Measurements from ENCODE around the gene LRFN2. TPM values are rescaled to one million over a fixed set of nuclear protein-coding genes. Genes with fewer than 3 reads are reported as not detected.

Gene LRFN2
- total and polyA plus RNA-seq, 2 of the 8 experiments (the other 6 are each of a cell fraction or from before 2014, with no cell fraction given) = 2.3 TPM

DNA sequence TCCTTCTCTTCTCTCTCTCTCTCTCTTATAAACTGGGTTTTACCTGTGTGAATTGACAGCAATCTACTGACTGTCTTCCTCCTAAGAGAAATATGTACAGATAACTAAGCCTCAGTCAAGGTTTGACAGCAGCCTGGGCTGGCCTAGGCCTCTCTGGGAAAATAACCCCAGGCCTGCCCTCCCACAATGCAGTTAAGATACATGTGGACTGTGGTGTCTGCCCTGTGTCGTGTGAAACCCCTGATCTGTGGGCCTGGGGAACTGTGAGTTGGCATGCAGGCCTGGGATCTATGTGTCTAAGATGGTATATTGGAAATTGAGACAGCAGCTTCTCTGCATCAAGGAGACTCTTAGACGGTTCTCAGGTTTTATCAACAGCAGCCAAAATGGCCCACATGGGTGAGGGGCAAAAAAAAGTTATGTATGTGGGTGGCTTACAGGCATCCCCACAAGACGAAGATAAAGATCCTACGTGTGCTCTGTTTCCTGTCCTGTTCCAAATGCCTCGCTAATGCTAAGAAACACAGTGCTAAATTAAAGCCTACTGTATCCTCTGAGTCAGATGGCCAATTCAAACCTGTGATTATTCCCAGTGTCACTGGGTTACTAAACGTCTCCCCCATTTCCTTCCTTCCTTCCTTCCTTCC is 19.0 kb downstream of the LRFN2 start (continued):
- TF ChIP-seq, protein P1, sequence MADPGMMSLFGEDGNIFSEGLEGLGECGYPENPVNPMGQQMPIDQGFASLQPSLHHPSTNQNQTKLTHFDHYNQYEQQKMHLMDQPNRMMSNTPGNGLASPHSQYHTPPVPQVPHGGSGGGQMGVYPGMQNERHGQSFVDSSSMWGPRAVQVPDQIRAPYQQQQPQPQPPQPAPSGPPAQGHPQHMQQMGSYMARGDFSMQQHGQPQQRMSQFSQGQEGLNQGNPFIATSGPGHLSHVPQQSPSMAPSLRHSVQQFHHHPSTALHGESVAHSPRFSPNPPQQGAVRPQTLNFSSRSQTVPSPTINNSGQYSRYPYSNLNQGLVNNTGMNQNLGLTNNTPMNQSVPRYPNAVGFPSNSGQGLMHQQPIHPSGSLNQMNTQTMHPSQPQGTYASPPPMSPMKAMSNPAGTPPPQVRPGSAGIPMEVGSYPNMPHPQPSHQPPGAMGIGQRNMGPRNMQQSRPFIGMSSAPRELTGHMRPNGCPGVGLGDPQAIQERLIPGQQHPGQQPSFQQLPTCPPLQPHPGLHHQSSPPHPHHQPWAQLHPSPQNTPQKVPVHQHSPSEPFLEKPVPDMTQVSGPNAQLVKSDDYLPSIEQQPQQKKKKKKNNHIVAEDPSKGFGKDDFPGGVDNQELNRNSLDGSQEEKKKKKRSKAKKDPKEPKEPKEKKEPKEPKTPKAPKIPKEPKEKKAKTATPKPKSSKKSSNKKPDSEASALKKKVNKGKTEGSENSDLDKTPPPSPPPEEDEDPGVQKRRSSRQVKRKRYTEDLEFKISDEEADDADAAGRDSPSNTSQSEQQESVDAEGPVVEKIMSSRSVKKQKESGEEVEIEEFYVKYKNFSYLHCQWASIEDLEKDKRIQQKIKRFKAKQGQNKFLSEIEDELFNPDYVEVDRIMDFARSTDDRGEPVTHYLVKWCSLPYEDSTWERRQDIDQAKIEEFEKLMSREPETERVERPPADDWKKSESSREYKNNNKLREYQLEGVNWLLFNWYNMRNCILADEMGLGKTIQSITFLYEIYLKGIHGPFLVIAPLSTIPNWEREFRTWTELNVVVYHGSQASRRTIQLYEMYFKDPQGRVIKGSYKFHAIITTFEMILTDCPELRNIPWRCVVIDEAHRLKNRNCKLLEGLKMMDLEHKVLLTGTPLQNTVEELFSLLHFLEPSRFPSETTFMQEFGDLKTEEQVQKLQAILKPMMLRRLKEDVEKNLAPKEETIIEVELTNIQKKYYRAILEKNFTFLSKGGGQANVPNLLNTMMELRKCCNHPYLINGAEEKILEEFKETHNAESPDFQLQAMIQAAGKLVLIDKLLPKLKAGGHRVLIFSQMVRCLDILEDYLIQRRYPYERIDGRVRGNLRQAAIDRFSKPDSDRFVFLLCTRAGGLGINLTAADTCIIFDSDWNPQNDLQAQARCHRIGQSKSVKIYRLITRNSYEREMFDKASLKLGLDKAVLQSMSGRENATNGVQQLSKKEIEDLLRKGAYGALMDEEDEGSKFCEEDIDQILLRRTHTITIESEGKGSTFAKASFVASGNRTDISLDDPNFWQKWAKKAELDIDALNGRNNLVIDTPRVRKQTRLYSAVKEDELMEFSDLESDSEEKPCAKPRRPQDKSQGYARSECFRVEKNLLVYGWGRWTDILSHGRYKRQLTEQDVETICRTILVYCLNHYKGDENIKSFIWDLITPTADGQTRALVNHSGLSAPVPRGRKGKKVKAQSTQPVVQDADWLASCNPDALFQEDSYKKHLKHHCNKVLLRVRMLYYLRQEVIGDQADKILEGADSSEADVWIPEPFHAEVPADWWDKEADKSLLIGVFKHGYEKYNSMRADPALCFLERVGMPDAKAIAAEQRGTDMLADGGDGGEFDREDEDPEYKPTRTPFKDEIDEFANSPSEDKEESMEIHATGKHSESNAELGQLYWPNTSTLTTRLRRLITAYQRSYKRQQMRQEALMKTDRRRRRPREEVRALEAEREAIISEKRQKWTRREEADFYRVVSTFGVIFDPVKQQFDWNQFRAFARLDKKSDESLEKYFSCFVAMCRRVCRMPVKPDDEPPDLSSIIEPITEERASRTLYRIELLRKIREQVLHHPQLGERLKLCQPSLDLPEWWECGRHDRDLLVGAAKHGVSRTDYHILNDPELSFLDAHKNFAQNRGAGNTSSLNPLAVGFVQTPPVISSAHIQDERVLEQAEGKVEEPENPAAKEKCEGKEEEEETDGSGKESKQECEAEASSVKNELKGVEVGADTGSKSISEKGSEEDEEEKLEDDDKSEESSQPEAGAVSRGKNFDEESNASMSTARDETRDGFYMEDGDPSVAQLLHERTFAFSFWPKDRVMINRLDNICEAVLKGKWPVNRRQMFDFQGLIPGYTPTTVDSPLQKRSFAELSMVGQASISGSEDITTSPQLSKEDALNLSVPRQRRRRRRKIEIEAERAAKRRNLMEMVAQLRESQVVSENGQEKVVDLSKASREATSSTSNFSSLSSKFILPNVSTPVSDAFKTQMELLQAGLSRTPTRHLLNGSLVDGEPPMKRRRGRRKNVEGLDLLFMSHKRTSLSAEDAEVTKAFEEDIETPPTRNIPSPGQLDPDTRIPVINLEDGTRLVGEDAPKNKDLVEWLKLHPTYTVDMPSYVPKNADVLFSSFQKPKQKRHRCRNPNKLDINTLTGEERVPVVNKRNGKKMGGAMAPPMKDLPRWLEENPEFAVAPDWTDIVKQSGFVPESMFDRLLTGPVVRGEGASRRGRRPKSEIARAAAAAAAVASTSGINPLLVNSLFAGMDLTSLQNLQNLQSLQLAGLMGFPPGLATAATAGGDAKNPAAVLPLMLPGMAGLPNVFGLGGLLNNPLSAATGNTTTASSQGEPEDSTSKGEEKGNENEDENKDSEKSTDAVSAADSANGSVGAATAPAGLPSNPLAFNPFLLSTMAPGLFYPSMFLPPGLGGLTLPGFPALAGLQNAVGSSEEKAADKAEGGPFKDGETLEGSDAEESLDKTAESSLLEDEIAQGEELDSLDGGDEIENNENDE (IDR thresholded peaks at IDR 0.05; ENCODE audit: insufficient replicate concordance, low read length) = no peak
- TF ChIP-seq RBBP5 (IDR thresholded peaks at IDR 0.05; ENCODE audit: borderline replicate concordance, low read depth, low read length) (no peak), BRCA1 (IDR thresholded peaks at IDR 0.05; ENCODE audit: low read depth, low read length) (no peak), SIX5 (IDR thresholded peaks at IDR 0.05; ENCODE audit: low read depth, low read length) (no peak), POLR2A (IDR thresholded peaks at IDR 0.05; ENCODE audit: control extremely low read depth in 1 of 2, low read depth in 2 of 2, low read length in 2 of 2) (no peak), TAF7 (optimal IDR thresholded peaks at IDR 0.05; ENCODE audit: borderline replicate concordance, low read depth, low read length) (no peak)
- TF ChIP-seq, protein P2, sequence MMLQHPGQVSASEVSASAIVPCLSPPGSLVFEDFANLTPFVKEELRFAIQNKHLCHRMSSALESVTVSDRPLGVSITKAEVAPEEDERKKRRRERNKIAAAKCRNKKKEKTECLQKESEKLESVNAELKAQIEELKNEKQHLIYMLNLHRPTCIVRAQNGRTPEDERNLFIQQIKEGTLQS (IDR thresholded peaks at IDR 0.05; ENCODE audit: insufficient read depth, low read depth, low read length) = no peak

Measured in H1 (cell line).